ENCODE measurements around the gene FOXJ2. TPM values are rescaled to one million over a fixed set of nuclear protein-coding genes. Genes with fewer than 3 reads are reported as not detected.

Gene FOXJ2
- total and polyA plus RNA-seq, 2 of the 4 experiments (the other 2 are of a cell fraction), result 3.0 to 8.4 TPM

DNA sequence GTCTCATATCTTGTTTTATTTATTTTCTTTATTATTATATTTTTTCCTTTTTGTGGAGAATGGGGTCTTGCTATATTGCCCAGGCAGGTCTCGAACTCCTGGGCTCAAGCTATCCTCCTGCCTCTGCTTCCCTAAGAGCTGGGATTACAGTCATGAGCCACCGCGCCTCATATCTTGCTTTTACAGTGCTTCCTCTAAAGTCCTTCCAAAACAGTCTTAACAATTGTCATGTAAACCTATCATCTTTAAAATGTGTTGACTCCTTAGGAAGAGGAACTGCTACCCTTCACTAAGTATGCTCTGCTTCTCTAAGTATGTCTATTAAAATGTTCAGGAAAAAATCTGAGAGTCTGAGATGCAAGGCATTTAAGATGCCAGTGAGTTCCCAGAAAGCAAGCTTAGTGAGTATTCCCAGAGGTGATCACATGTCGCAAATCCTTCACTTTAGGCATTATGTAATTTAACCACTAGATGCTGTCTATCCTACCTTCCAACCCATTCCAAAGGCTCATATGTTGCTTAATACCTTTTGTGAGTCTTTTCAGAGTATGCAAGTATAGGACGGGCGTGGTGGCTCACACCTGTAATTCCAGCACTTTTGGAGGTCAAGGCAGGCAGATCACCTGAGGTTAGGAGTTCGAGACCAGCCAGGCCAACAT, 19.7 kb upstream of the FOXJ2 start:
- Histone ChIP-seq H2BK20ac (ENCODE audit: low read depth, low read length) (no peak overlapping the region), H3K4ac (ENCODE audit: low read depth, low read length) (no peak overlapping the region), H3K9me3 (ENCODE audit: control insufficient read depth, insufficient read depth, low read length) (no peaks in the 10 kb centered on the region), H2BK15ac (ENCODE audit: low read depth, low read length) (no peak overlapping the region), H2BK5ac (ENCODE audit: low read depth, low read length, poor library complexity, severe bottlenecking) (no peak overlapping the region), H3K23ac (ENCODE audit: low read depth, low read length) (no peak overlapping the region), H3K79me1 (ENCODE audit: low read depth in 1 of 2, low read length in 2 of 2) (no peaks in the 10 kb centered on the region), H4K5ac (ENCODE audit: low read depth, low read length) (no peak overlapping the region), H3K27ac (ENCODE audit: insufficient read depth, low read length) (no peak overlapping the region), H3K9ac (ENCODE audit: low read depth, low read length) (no peak overlapping the region), H3K18ac (ENCODE audit: low read depth, low read length) (no peak overlapping the region), H3K9me1 (ENCODE audit: insufficient read depth, low read length) (no peaks in the 10 kb centered on the region), H3K27me3 (ENCODE audit: control insufficient read depth, insufficient read depth, low read length) (peaks cover 10% of the 10 kb centered on the region), H3K4me2 (ENCODE audit: low read depth, low read length) (no peak overlapping the region), H2AFZ (replicated peaks; ENCODE audit: low read length, poor library complexity) (no peak overlapping the region), H4K8ac (ENCODE audit: low read depth in 2 of 2, low read length in 2 of 2) (no peak overlapping the region), H3K56ac (ENCODE audit: extremely low read depth, insufficient read depth, low read length) (no peak overlapping the region), H3K14ac (replicated peaks; ENCODE audit: low read depth, low read length) (no peak overlapping the region), H3K4me1 (ENCODE audit: control insufficient read depth, insufficient read depth, low read length) (no peaks in the 10 kb centered on the region), H3K4me3 (ENCODE audit: insufficient read depth, low read depth, low read length) (no peak overlapping the region), H4K20me1 (ENCODE audit: insufficient read depth, low read length) (no peaks in the 10 kb centered on the region), H3K36me3 (ENCODE audit: control insufficient read depth, insufficient read depth, low read length) (no peaks in the 10 kb centered on the region), H2AK9ac (replicated peaks; ENCODE audit: low read depth, low read length, poor library complexity) (no peak overlapping the region), H4K91ac (ENCODE audit: insufficient read depth, low read depth, low read length) (no peak overlapping the region), H2BK120ac (ENCODE audit: low read depth, low read length) (no peak overlapping the region), H2AK5ac (ENCODE audit: low read depth, low read length) (no peak overlapping the region)
- in situ Hi-C loops (cut with MboI; ENCODE audit: low sequenced_read_pairs) (no loop called here), intact Hi-C loops (cut with micrococcal nuclease) (no loop called here), dilution Hi-C loops (cut with HindIII; ENCODE audit: low sequenced_read_pairs, unreplicated experiment) (no loop called here)
- WGBS, 2 experiments (ENCODE audit: extremely low coverage in 2 of 2, insufficient read length in 1 of 2), result no CpG with 5 or more reads among the region's 7 CpGs
- ChIA-PET CTCF (interaction anchor here (0.6 kb wide), 1 partner anchor 62 kb away, joined by 3 read pairs; no protein-coding TSS in a partner anchor), POLR2A (ENCODE audit: unreplicated experiment) (no interaction called here)
- DNase-seq, result no peak
- TF ChIP-seq, protein P1, sequence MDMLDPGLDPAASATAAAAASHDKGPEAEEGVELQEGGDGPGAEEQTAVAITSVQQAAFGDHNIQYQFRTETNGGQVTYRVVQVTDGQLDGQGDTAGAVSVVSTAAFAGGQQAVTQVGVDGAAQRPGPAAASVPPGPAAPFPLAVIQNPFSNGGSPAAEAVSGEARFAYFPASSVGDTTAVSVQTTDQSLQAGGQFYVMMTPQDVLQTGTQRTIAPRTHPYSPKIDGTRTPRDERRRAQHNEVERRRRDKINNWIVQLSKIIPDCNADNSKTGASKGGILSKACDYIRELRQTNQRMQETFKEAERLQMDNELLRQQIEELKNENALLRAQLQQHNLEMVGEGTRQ (IDR thresholded peaks at IDR 0.05; ENCODE audit: low read depth, low read length), result no peak
- no peak for TF ChIP-seq MAFK (IDR thresholded peaks at IDR 0.05; ENCODE audit: low read depth, low read length)
- TF ChIP-seq BHLHE40 (IDR thresholded peaks at IDR 0.05; ENCODE audit: low read depth, low read length), result no peak
- no peak for TF ChIP-seq MAZ (IDR thresholded peaks at IDR 0.05; ENCODE audit: borderline replicate concordance, low read depth, low read length)
- TF ChIP-seq CEBPB (IDR thresholded peaks at IDR 0.05; ENCODE audit: low read depth, low read length), result no peak
- TF ChIP-seq CTCF (conservative IDR thresholded peaks at IDR 0.05; ENCODE audit: low read depth, low read length), result no peak
- no peak for TF ChIP-seq RAD21 (IDR thresholded peaks at IDR 0.05; ENCODE audit: low read length)
- TF ChIP-seq SMC3 (IDR thresholded peaks at IDR 0.05; ENCODE audit: low read depth, low read length), result no peak
- no peak for TF ChIP-seq NFE2L2 (IDR thresholded peaks at IDR 0.05; ENCODE audit: low read depth, low read length)
- TF ChIP-seq, protein P2, sequence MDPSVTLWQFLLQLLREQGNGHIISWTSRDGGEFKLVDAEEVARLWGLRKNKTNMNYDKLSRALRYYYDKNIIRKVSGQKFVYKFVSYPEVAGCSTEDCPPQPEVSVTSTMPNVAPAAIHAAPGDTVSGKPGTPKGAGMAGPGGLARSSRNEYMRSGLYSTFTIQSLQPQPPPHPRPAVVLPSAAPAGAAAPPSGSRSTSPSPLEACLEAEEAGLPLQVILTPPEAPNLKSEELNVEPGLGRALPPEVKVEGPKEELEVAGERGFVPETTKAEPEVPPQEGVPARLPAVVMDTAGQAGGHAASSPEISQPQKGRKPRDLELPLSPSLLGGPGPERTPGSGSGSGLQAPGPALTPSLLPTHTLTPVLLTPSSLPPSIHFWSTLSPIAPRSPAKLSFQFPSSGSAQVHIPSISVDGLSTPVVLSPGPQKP (IDR thresholded peaks at IDR 0.05; ENCODE audit: borderline replicate concordance, low read depth, low read length), result no peak
- TF ChIP-seq RCOR1 (IDR thresholded peaks at IDR 0.05; ENCODE audit: insufficient replicate concordance, low read length), result no peak
- no peak for TF ChIP-seq FOS (IDR thresholded peaks at IDR 0.05; ENCODE audit: low read depth, low read length)
- no peak for TF ChIP-seq CHD1 (IDR thresholded peaks at IDR 0.05; ENCODE audit: low read depth, low read length)
- TF ChIP-seq RFX5 (IDR thresholded peaks at IDR 0.05; ENCODE audit: low read depth, low read length), result no peak
- no peak for TF ChIP-seq MXI1 (IDR thresholded peaks at IDR 0.05; ENCODE audit: borderline replicate concordance, low read depth, low read length)
- TF ChIP-seq POLR2A (IDR thresholded peaks at IDR 0.05; ENCODE audit: low read depth, low read length), result no peak
- BruUV-seq (replicated peaks), result no TSS peak
- ATAC-seq (ENCODE audit: low read depth), result no peak

Data from IMR-90 (cell line).